Activated T-cell treated with anti-CD3 and anti-CD28 coated beads, Interleukin-2, amount 50 U/mL, for 72 hours (primary cell): ENCODE measurements around the gene CUL9. TPM values are rescaled to one million over a fixed set of nuclear protein-coding genes. Genes with fewer than 3 reads are reported as not detected.
"Not testable (repeated sequence)": the region's sequence is repeated elsewhere in the genome, so short reads cannot be mapped to it uniquely, and the experiment has no call there.

Experiments
- ATAC-seq, 2 donors: fragments of 150-1000 bp; cut with Tn5 transposase; replicated peaks in 1 of 2; 2 replicates each; pipeline ENCODE4 v1.10.0; 2021; ENCODE audit warnings: moderate library complexity in 2 of 2, mild to moderate bottlenecking in 1 of 2
- DNase-seq, 2 donors: peaks; one replicate each; pipeline ENCODE4 v3.0.0; 2021 to 2022; ENCODE audit warnings: mixed read lengths in 1 of 2
- H3K27ac Mint-ChIP-seq: one replicate; pipeline ENCODE4 v1.8.0; 2022; ENCODE audit warnings: mild to moderate bottlenecking, moderate library complexity, mixed read lengths
- H3K27me3 Mint-ChIP-seq: one replicate; pipeline ENCODE4 v1.8.0; 2022; ENCODE audit warnings: low read depth, mixed read lengths
- H3K36me3 Mint-ChIP-seq, 2 donors: one replicate each; pipeline ENCODE4 v1.8.0; 2022; ENCODE audit warnings: mixed read lengths in 2 of 2, mild to moderate bottlenecking in 1 of 2; ENCODE audit not compliant: insufficient read depth in 2 of 2
- H3K4me1 Mint-ChIP-seq: one replicate; pipeline ENCODE4 v1.8.0; 2022; ENCODE audit warnings: low read depth, mixed read lengths
- H3K4me3 Mint-ChIP-seq, 2 donors: one replicate each; pipeline ENCODE4 v1.8.0; 2022; ENCODE audit warnings: mild to moderate bottlenecking in 2 of 2, mixed read lengths in 2 of 2, moderate library complexity in 2 of 2
- H3K9me3 Mint-ChIP-seq, 2 donors: one replicate each; pipeline ENCODE4 v1.8.0; 2022; ENCODE audit warnings: mixed read lengths in 2 of 2
- total RNA-seq, 2 donors: library from RNA; stranded (reverse); gene quantifications; one replicate each; pipeline ENCODE4 v1.2.3, GENCODE V29; 2022

CUL9 gene
- 10 to 100 TPM; 60.7 to 62.0 TPM for total RNA-seq

DNA sequence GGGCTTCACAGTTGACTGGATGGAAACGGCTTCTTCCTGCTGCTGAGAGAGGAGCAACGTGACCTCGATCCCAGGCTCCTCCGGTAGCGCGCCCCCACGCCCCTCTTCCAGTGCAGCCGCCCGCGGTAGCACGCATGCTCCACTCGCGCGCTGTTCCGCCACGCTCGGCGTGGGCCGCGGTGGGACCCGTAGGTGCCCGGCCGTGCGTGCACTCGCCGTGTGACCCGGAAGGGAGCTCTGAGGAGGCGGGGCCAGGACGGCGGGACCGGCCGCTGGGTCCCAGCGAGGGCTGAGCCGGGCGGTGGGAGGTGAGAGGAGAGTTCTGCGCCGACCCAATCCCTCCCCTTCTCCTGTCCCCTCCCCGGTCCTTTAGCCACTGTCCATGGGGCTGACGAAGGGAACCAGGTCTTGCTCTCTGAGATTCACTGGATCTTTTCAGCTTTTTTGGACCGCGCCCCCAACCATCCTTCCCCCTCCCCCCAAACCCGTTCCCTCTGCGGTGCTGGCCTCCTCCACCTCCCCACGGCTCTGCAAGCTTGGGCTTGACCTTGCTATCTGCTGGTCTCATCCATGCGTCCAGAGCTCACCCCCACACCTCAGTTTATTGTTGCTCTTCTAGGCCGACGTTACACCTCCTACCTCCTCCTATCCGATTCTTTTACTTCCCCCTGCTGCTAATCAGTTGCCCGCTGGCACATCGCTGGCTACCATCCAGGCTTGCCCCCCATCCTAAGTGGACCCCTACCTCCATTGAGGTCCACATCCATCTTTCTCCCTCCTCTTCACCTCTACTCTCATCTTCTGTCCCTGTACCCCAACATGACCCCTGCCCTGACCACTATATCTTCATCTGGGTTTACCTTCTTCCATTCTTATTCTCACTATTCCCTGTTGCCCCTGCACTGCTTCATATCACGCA is at the start of gene CUL9:
CUL9 (plus strand) TSS at position 255 of the 919 bp plus-strand sequence. CDS start 2,115 bp downstream, outside the sequence.
- DNase-seq: peak; percentile 91 to 93
- peaks cover 48% of the 10 kb centered on the region for H3K4me1 Mint-ChIP-seq
- ATAC-seq: peak; percentile 99
- H3K27ac Mint-ChIP-seq: peak within 1 kb of the TSS; percentile 90
- peak within 1 kb of the TSS; percentile 96 to 98 for H3K4me3 Mint-ChIP-seq
- peaks cover 4 to 25% of the 10 kb centered on the region in 2 donors for H3K36me3 Mint-ChIP-seq
- no peaks in the 10 kb centered on the region for H3K27me3 Mint-ChIP-seq
- no peaks in the 10 kb centered on the region for H3K9me3 Mint-ChIP-seq

DNA sequence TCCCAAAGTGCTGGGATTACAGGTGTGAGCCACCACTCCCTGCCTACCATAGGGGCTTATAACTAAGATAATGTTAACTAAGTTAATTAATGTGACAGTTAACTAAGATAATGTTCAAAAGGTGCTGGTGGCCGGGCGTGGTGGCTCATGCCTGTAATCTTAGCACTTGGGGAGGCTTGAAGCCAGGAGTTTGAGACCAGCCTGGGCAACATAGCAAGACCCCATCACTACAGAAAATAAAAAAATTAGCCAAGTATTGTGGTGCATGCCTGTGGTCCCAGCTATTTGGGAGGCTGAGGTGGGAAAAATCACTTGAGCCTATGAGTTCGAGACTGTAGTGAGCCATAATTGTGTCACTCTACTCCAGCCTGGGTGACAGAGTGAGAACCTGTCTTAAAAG is 43.7 kb upstream of the CUL9 start:
- no peaks in the 10 kb centered on the region for H3K27me3 Mint-ChIP-seq
- H3K4me3 Mint-ChIP-seq: no peak overlapping the region
- H3K9me3 Mint-ChIP-seq: no peaks in the 10 kb centered on the region
- H3K36me3 Mint-ChIP-seq: no peaks in the 10 kb centered on the region
- H3K4me1 Mint-ChIP-seq: peaks cover 17% of the 10 kb centered on the region
- DNase-seq (no peak), ATAC-seq (no peak)
- no peak overlapping the region for H3K27ac Mint-ChIP-seq

DNA sequence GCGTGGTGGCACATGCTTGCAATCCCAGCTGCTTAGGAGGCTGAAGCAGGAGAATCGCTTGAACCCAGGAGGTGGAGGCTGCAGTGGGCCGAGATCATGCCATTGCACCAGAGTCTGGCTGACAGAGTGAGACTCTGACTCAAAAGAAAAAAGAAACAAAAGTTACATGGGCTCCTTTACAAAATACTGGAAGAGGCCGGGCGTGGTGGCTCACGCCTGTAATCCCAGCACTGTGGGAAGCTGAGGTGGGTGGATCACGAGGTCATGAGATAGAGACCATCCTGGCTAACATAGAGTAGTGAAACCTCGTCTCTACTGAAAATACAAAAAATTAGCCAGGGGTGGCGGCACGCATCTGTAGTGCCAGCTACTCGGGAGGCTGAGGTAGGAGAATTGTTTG is 42.0 kb upstream of the CUL9 start:
- not testable (repeated sequence) for H3K9me3 Mint-ChIP-seq, H3K27ac Mint-ChIP-seq, H3K36me3 Mint-ChIP-seq, H3K4me3 Mint-ChIP-seq, H3K27me3 Mint-ChIP-seq, DNase-seq, ATAC-seq
- H3K4me1 Mint-ChIP-seq: peaks cover 25% of the 10 kb centered on the region

DNA sequence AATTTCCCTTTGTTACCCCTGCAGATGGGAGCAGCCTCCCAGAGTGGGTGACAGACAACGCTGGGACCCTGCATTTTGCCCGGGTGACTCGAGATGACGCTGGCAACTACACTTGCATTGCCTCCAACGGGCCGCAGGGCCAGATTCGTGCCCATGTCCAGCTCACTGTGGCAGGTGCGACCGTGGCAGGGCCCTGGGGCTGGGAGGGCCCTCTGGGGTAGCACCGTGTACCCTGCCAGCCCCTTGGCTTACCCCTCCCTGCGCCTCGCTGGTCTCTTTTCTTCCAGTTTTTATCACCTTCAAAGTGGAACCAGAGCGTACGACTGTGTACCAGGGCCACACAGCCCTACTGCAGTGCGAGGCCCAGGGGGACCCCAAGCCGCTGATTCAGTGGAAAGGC is 40.4 kb upstream of the CUL9 start:
- H3K4me1 Mint-ChIP-seq: peaks cover 25% of the 10 kb centered on the region
- no peaks in the 10 kb centered on the region for H3K9me3 Mint-ChIP-seq
- no peak overlapping the region for H3K27ac Mint-ChIP-seq
- H3K4me3 Mint-ChIP-seq: no peak overlapping the region
- no peaks in the 10 kb centered on the region for H3K27me3 Mint-ChIP-seq
- DNase-seq (no peak), ATAC-seq (no peak)
- H3K36me3 Mint-ChIP-seq: no peaks in the 10 kb centered on the region

DNA sequence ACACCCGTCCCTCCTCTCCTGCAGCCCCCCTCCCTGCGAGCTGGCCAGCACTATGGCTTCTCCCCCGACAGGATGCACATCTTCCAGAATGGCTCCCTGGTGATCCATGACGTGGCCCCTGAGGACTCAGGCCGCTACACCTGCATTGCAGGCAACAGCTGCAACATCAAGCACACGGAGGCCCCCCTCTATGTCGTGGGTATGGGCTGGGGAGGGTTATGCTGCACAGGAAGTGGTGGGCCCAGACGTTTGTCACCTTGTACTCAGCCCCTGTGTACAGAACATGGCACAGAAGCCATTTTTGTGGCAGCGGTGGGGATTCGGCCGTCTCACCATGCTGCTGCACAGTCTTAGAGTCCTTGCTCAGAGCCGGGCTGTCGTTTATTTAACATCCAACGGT is 39.9 kb upstream of the CUL9 start:
- no peak overlapping the region for H3K27ac Mint-ChIP-seq

DNA sequence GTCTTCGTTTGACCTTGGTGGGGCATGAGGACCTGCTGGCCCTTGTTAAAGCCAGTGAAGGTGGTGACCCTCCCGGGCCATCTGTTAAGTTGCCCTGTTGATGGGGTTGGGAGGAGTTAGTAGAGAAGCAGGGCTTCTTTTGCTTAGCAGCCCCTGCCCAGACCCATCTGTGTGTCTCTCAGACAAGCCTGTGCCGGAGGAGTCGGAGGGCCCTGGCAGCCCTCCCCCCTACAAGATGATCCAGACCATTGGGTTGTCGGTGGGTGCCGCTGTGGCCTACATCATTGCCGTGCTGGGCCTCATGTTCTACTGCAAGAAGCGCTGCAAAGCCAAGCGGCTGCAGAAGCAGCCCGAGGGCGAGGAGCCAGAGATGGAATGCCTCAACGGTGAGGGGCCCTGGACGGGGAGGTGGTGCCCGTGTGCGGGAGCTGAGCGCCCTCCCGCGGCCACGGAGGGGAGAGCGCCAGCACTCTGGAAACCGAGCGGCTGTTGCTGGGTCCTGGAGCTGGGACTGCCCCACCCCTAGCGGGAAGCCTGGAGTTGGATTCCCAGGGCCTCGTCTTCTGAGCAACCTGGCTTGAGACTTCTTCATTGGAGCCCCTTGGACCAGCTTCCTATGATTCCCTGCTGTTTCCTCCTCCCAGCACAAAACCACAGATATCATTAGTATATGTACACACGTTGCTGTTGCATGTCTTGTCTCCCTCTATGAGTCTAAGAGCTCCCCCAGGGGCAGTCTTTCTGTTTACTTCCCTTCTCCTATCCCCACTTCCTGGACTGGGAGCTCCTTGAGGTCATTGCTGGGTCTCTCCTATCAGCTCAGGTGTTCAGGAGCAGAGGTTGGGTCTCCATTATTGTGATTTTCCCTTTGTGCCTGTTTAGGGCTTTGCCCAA is 38.5 kb upstream of the CUL9 start:
- Mint-ChIP-seq H3K27ac (peak overlapping the region; percentile 23), H3K4me3 (peak overlapping the region; percentile 28 to 72), H3K4me1 (peaks cover 29% of the 10 kb centered on the region), H3K9me3 (no peaks in the 10 kb centered on the region), H3K27me3 (no peaks in the 10 kb centered on the region), H3K36me3 (no peaks in the 10 kb centered on the region)
- ATAC-seq: peak; percentile 92 to 99
- DNase-seq: peak; percentile 82 to 88

More for the DNA sequence above, 39.9 kb upstream of the CUL9 start:
- H3K4me1 Mint-ChIP-seq: peaks cover 25% of the 10 kb centered on the region
- no peaks in the 10 kb centered on the region for H3K36me3 Mint-ChIP-seq
- no peaks in the 10 kb centered on the region for H3K27me3 Mint-ChIP-seq
- peak overlapping the region in 1 of 2 donors; percentile 72 for H3K4me3 Mint-ChIP-seq
- ATAC-seq (peak in 1 of 2 donors; percentile 61), DNase-seq (peak in 1 of 2 donors; percentile 49)
- H3K9me3 Mint-ChIP-seq: no peaks in the 10 kb centered on the region

DNA sequence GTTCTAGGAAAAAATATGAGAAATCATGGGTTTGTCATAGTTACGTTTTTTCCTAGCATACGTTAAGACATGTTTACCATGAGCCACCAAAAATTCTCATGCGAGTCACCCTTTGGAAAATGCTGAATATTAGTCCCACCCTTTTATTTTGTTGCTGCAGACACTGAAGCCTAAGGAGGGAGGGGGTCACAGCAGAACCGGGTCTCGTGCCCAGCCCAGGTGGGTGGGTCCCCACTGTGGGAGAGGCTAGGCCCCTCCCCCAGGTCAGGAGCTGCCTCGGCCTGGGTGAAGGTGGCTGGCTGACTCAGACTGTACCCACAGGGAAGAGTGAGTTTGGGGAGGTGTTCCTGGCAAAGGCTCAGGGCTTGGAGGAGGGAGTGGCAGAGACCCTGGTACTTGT is 37.1 kb upstream of the CUL9 start:
- peaks cover 30% of the 10 kb centered on the region for H3K4me1 Mint-ChIP-seq
- H3K4me3 Mint-ChIP-seq: no peak overlapping the region
- H3K9me3 Mint-ChIP-seq: no peaks in the 10 kb centered on the region
- DNase-seq (no peak), ATAC-seq (no peak)
- H3K36me3 Mint-ChIP-seq: no peaks in the 10 kb centered on the region
- H3K27ac Mint-ChIP-seq: no peak overlapping the region
- no peaks in the 10 kb centered on the region for H3K27me3 Mint-ChIP-seq

DNA sequence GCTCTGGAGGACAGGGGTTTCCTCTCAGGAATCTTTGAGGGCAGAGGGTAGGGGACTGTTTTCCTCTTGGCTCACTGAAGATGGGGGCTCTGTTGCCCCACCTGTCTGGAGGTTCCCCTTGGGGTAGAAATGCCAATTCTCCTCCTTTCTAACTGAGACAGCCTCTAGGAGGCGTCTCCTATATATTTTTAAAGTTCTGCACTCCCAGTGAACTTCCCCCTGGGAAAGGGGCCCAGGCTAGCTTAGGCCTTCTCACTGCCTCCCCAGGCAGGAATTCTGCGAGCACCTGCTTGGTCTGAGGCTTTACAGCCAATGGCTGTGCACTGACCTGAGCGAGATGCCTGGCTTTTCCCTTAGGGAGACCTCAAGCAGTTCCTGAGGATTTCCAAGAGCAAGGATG is 35.7 kb upstream of the CUL9 start:
- H3K27me3 Mint-ChIP-seq: no peaks in the 10 kb centered on the region
- peaks cover 30% of the 10 kb centered on the region for H3K4me1 Mint-ChIP-seq
- DNase-seq: no peak
- no peaks in the 10 kb centered on the region for H3K36me3 Mint-ChIP-seq
- H3K9me3 Mint-ChIP-seq: no peaks in the 10 kb centered on the region
- no peak overlapping the region for H3K27ac Mint-ChIP-seq
- ATAC-seq: no peak
- no peak overlapping the region for H3K4me3 Mint-ChIP-seq

DNA sequence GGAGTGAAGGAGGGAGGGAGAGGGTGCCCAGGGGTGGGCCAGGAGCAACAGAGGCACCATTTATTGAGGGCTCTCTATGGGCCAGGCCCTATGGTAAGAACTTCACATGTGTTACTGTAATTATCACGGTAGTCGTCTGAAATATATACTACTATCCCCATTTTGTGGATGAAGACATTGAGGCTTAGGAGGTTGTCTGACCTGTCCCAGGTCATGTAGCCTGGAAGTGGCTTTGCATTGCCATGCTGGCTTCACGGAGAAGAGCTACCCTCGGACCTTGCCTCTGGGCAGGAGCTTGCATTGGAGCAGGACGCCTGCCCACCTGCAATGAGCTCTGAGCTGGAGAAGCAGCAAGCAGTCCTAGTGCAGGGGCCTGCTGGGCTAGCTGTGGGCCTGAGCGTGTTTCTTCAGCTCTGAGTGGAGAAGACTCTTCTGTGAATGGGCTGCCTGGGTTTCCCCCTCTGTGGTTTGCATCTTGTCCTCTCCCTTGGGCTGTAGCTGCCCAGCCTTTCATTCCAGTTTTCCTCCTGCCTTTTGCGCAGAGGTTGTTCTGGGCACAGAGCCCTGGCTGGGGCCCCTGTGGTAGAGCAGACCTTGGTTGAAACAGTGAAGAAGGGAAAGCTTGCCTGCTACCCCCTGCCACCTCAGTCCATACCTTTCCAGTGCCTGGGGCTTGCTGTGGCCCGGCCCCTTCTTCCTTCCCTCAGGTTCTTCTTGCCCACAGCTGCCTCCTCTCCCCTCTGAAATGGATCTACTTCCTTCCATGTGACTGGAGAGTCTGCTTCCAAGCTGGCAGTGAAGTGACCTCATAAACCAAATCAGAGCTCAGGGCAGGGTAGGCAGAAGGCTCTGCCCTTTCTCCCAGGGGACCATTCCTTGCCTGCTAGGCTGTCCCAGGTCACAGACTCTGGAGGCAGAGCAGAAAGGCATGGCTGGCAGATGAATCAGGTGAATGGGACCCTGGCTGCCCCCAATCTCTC is 35.0 kb upstream of the CUL9 start:
- ATAC-seq (no peak), DNase-seq (no peak)
- Mint-ChIP-seq H3K9me3 (no peaks in the 10 kb centered on the region), H3K27me3 (no peaks in the 10 kb centered on the region), H3K36me3 (no peaks in the 10 kb centered on the region), H3K4me1 (peaks cover 24% of the 10 kb centered on the region), H3K27ac (no peak overlapping the region), H3K4me3 (no peak overlapping the region)

DNA sequence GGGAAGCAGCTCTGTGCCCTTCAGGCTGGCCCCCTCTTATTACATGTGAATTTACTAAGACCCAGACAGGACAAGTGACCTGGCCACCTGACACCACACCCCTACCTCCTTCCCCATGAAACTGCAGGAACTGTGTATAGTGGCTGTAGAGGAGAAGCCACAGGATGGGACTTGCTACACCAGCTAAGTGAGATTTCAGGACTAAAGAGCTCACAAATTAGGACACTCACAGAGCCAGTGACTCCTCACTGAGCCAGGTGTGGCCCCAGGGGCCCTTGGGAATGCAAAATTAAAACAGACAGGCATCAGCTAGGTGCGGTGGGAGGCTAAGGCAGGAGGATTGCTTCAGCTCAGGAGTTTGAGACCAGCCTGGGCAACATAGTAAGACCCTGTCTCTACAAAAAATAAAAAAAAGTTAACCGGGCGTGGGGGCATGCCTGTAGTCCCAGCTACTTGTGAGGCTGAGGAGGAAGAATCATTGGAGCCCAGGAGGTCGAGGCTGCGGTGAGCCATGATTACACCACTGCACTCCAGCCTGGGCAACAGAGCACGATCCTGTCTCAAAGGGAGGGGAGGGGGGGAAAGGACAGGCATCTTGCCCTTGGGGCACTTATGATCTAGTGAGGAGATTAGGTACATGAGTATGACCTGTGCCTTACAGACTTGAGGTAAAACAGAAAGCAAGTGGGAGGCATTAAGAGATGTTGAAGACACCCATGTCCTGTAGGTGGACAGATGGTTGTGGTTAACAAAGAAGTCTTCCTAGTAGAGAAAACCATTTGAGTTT is 34.1 kb upstream of the CUL9 start:
- Mint-ChIP-seq H3K9me3 (no peaks in the 10 kb centered on the region), H3K4me3 (no peak overlapping the region), H3K27me3 (no peaks in the 10 kb centered on the region), H3K27ac (peak overlapping the region; percentile 13), H3K4me1 (peaks cover 17% of the 10 kb centered on the region), H3K36me3 (no peaks in the 10 kb centered on the region)
- DNase-seq: no peak
- ATAC-seq: no peak

DNA sequence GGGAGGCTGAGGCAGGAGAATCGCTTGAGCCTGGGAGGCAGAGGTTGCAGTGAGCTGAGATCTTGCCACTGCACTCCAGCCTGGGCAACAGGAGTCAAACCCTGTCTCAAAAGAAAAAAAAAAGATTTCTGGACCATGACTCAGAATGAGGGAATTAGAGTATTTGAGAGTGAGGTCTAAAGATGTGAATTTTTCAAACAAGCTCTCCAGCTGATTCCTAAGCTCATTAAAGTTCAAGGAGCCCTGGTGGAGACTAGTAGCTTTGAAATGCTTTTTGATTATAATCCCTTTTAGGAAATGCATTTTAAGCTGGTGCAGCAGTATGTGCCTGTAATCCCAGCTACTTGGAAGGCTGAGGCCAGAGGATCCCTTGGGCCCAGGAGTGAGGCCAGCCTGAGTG is 32.7 kb upstream of the CUL9 start:
- Mint-ChIP-seq H3K36me3 (no peaks in the 10 kb centered on the region), H3K27ac (no peak overlapping the region), H3K4me3 (no peak overlapping the region), H3K9me3 (no peaks in the 10 kb centered on the region), H3K27me3 (no peaks in the 10 kb centered on the region), H3K4me1 (peaks cover 5% of the 10 kb centered on the region)
- no peak for ATAC-seq
- no peak for DNase-seq
